Keratinocyte (primary cell): ENCODE data around the gene FLRT1.

Source experiments
- CTCF ChIP-seq, 3 experiments: IDR thresholded peaks in 1 of 3; conservative IDR thresholded peaks in 1 of 3; optimal IDR thresholded peaks in 1 of 3; 2 replicates in 2 of 3; 3 replicates in 1 of 3; pipeline versions ENCODE3 to v1.5.1; 2011; ENCODE audit warnings: low read length in 3 of 3, mild to moderate bottlenecking in 3 of 3, moderate library complexity in 2 of 3, control low read depth in 1 of 3, inconsistent platforms in 1 of 3; ENCODE audit not compliant: insufficient read depth in 2 of 3; ENCODE audit errors: extremely low read depth in 1 of 3
- EZH2 ChIP-seq: IDR thresholded peaks from one replicate; pipeline ENCODE4 v1.6.1; 2012; ENCODE audit warnings: inconsistent platforms, mild to moderate bottlenecking, low read length, moderate library complexity

GRCh38 chr11:64027651-64028397 is 7.9 kb upstream of the FLRT1 start:
- TF ChIP-seq EZH2 (no peak), CTCF (optimal IDR thresholded peaks at IDR 0.05 in 1 of 3, IDR thresholded peaks at IDR 0.05 in 1 of 3, conservative IDR thresholded peaks at IDR 0.05 in 1 of 3; ENCODE audit: extremely low read depth in 1 of 3, insufficient read depth in 2 of 3, low read length in 3 of 3) (no peak)
